Spinal cord (tissue), 10 donors: Measurements from ENCODE around the gene NOCT. TPM values are rescaled to one million over a fixed set of nuclear protein-coding genes. Genes with fewer than 3 reads are reported as not detected.
"Not testable (repeated sequence)": the region's sequence is repeated elsewhere in the genome, so short reads cannot be mapped to it uniquely, and the experiment has no call there.

Experiments used
- DNase-seq, 6 donors: peaks; one replicate each; pipeline versions ENCODE4 v3.0.0 to v3.0.0-alpha.2; 2013 to 2015; ENCODE audit warnings: low spot score in 6 of 6, low read depth in 4 of 6
- H3K27ac ChIP-seq: one replicate; pipeline ENCODE4 v1.5.1; 2013; ENCODE audit warnings: low read depth, low read length, control low read depth
- H3K27me3 ChIP-seq: one replicate; pipeline ENCODE4 v1.6.1; 2013; ENCODE audit warnings: low read length; ENCODE audit not compliant: control insufficient read depth, insufficient read depth
- H3K36me3 ChIP-seq: one replicate; pipeline ENCODE4 v1.6.1; 2013; ENCODE audit warnings: low read length; ENCODE audit not compliant: control insufficient read depth, insufficient read depth
- H3K4me1 ChIP-seq: one replicate; pipeline ENCODE4 v1.6.1; 2013; ENCODE audit warnings: low read length; ENCODE audit not compliant: control insufficient read depth, insufficient read depth
- H3K4me3 ChIP-seq: one replicate; pipeline ENCODE4 v1.5.1; 2013; ENCODE audit warnings: low read depth, low read length, control low read depth
- H3K9me3 ChIP-seq: one replicate; pipeline ENCODE4 v1.6.1; 2013; ENCODE audit warnings: low read length; ENCODE audit not compliant: control insufficient read depth, insufficient read depth
- WGBS: methylation state at CpG from one replicate; pipeline ENCODE4 v1.1.5; 2013; ENCODE audit warnings: missing lambda C conversion rate; ENCODE audit not compliant: insufficient coverage; 5-methylcytosine and 5-hydroxymethylcytosine counted together
- polyA plus RNA-seq, 2 donors: library from polyadenylated mRNA; unstranded; fragments of 120-200 nt; gene quantifications; one replicate each; pipeline ENCODE4 v1.2.1, GENCODE V29; 2013; ENCODE audit not compliant: insufficient read length in 2 of 2
- total RNA-seq, 2 donors: library from RNA; depleted of rRNA in 1 of 2; stranded (reverse); fragments of 120-200 nt in 1 of 2; fragments of >200 nt in 1 of 2; gene quantifications; one replicate each; pipeline versions ENCODE4 v1.2.3 to v1.2.4, GENCODE V29; 2013 to 2014
- donor health status: healthy.

NOCT gene
- total and polyA plus RNA-seq, 4 donors = 6.7 to 15.7 (median 9.8) TPM

DNA sequence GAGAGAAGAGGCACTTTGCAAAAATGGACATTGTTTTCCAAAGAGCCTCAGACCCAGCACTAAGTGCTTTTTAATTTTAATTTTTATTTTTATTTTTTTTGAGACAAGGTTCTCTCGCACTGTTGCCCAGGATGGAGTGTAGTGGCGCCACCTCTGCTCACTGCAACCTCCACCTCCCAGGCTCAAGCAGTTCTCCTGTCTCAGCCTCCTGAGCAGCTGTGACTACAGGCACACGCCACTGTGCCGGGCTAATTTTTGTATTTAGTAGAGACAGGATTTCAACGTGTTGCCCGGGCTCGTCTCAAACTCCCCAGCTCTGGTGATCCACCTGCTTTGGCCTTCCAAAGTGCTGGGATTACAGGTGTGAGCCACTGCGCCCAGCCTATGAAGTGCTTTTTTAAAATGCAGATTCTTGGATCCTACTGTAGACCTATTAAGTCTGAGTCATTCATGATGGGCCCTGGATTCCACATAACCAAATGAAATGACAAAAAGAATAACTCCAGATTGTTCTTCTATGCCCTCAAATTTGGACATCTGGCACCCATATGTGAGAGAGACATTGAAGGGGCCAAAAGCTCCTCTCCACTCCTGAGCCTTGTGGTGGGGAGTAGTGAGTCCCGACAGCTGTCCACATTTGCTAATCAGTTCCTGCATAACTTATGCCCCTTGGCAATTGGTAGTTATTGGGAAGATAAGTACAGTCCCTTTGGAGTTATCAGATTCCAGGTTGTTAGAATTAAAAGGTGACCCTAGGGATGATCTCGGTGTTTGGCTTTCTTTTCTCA, 3.6 kb downstream of the NOCT start:
- 74% methylated on average over 6 of the region's 10 CpGs for WGBS
- H3K36me3 ChIP-seq = peaks cover 3% of the 10 kb centered on the region
- H3K4me3 ChIP-seq = no peak overlapping the region
- no peak for DNase-seq
- H3K27ac ChIP-seq = no peak overlapping the region
- H3K9me3 ChIP-seq = no peaks in the 10 kb centered on the region
- peaks cover 20% of the 10 kb centered on the region for H3K4me1 ChIP-seq
- no peaks in the 10 kb centered on the region for H3K27me3 ChIP-seq

DNA sequence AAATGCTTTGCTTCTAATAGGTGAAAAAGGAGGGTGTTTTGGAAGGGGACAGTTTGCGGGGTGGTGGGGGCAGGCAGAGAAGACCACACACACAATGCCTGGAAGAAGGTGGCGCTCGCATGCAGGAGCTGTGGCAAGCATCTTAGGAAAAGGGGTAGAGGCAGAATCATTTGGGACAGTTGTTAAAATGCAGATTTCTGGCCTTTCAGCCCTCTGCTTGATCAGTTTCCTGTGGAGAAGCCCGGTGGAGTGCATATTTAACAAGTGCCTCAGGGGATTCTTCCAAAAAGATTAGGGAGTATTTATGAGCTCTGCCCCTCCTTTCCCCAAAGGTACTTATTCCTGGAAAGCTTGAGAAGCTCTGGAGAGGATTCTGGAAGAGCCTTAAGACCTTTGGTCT, 4.8 kb downstream of the NOCT start:
- Histone ChIP-seq H3K27ac (no peak overlapping the region), H3K36me3 (peaks cover 3% of the 10 kb centered on the region), H3K4me3 (no peak overlapping the region), H3K27me3 (no peaks in the 10 kb centered on the region), H3K4me1 (peaks cover 20% of the 10 kb centered on the region), H3K9me3 (no peaks in the 10 kb centered on the region)
- 48% methylated on average over 4 of the region's 4 CpGs for WGBS
- no peak for DNase-seq

- H3K27me3 ChIP-seq, H3K4me3 ChIP-seq, H3K36me3 ChIP-seq, H3K27ac ChIP-seq, H3K9me3 ChIP-seq, DNase-seq: not testable (repeated sequence)
- WGBS = 96% methylated on average over 7 of the region's 12 CpGs
- H3K4me1 ChIP-seq = peaks cover 20% of the 10 kb centered on the region
Measured at GRCh38 chr4:139021071-139021470, 5.5 kb downstream of the NOCT start.

DNA sequence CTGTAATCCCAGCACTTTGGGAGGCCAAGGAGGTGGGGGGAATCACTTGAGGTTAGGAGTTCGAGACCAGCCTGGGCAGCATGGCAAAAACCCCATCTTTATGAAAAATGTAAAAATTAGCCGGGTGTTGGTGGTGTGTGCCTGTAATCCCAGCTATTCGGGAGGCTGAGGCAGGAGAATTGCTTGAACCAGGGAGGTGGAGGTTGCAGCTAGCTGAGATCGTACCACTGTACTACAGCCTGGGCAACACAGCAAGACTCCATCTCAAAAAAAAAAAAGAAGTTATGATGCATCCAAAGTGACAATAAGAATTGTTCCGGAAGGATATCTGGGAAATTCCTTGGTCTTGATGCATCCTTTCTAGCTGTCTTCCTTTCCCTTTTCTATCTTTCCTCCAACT, 7.3 kb downstream of the NOCT start:
- Histone ChIP-seq H3K27ac (no peak overlapping the region), H3K9me3 (no peaks in the 10 kb centered on the region), H3K4me3 (no peak overlapping the region), H3K4me1 (peaks cover 13% of the 10 kb centered on the region), H3K36me3 (peaks cover 6% of the 10 kb centered on the region), H3K27me3 (no peaks in the 10 kb centered on the region)
- no peak for DNase-seq
- WGBS = 100% methylated on average over 2 of the region's 5 CpGs

- Histone ChIP-seq H3K4me3 (no peak overlapping the region), H3K4me1 (peaks cover 12% of the 10 kb centered on the region), H3K27ac (no peak overlapping the region), H3K9me3 (no peaks in the 10 kb centered on the region), H3K27me3 (no peaks in the 10 kb centered on the region), H3K36me3 (peaks cover 9% of the 10 kb centered on the region)
- 97% methylated on average over 5 of the region's 9 CpGs for WGBS
- no peak for DNase-seq
Measured at GRCh38 chr4:139024686-139025085, 9.1 kb downstream of the NOCT start.

- Histone ChIP-seq H3K27me3 (no peaks in the 10 kb centered on the region), H3K4me3 (no peak overlapping the region), H3K27ac (no peak overlapping the region), H3K36me3 (peaks cover 5% of the 10 kb centered on the region), H3K9me3 (no peaks in the 10 kb centered on the region), H3K4me1 (peaks cover 6% of the 10 kb centered on the region)
- no CpG with 5 or more reads among the region's 1 CpG for WGBS
- no peak for DNase-seq
Measured at GRCh38 chr4:139025841-139026240, 10.3 kb downstream of the NOCT start.

GRCh38 chr4:139027776-139028175, 12.2 kb downstream of the NOCT start:
- 87% methylated on average over 2 of the region's 5 CpGs for WGBS
- peaks cover 5% of the 10 kb centered on the region for H3K36me3 ChIP-seq
- DNase-seq = no peak
- H3K4me3 ChIP-seq = no peak overlapping the region
- H3K27me3 ChIP-seq = no peaks in the 10 kb centered on the region
- H3K27ac ChIP-seq = no peak overlapping the region
- peaks cover 8% of the 10 kb centered on the region for H3K4me1 ChIP-seq
- H3K9me3 ChIP-seq = no peaks in the 10 kb centered on the region

- H3K27ac ChIP-seq = no peak overlapping the region
- WGBS = 73% methylated on average over 10 of the region's 11 CpGs
- no peaks in the 10 kb centered on the region for H3K27me3 ChIP-seq
- H3K4me3 ChIP-seq = no peak overlapping the region
- peak in 1 of 6 donors; percentile 31 for DNase-seq
- H3K9me3 ChIP-seq = no peaks in the 10 kb centered on the region
- H3K36me3 ChIP-seq = peaks cover 5% of the 10 kb centered on the region
- H3K4me1 ChIP-seq = peaks cover 8% of the 10 kb centered on the region
Measured at GRCh38 chr4:139028191-139028661, 12.6 kb downstream of the NOCT start.

DNA sequence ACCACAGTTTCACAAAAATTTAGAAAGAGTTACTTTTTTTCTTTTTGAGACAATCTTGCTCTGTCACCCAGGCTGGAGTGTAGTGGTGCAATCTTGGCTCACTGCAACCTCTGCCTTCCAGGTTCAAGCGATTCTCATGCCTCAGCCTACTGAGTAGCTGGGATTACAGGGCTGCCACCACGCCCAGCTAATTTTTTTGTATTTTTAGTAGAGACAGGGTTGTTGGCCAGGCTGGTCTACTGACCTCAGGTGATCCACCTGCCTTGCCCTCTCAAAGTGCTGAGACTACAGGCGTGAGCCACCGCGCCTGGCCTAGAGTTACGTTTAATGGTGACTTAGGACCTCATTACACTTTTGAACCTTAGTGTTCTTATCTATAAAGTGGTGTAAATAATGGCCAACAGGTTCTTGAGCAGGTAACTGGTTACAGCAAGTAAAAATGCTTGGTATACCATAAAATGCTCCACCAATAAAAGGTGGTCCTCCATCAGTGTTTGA, 14.3 kb downstream of the NOCT start:
- H3K4me3 ChIP-seq, DNase-seq, H3K27me3 ChIP-seq, H3K27ac ChIP-seq, H3K36me3 ChIP-seq, H3K4me1 ChIP-seq, H3K9me3 ChIP-seq: not testable (repeated sequence)
- WGBS = no CpG with 5 or more reads among the region's 6 CpGs
